Endodermal cell (in vitro differentiated cells): Measurements from ENCODE around the gene S100A11. TPM values are rescaled to one million over a fixed set of nuclear protein-coding genes. Genes with fewer than 3 reads are reported as not detected.
A peak's percentile ranks its signal among the peaks of the same experiment; 100 is the strongest.

Source experiments
- DNase-seq: peaks from one replicate; pipeline ENCODE4 v3.0.0-alpha.2; 2017
- H3K27ac ChIP-seq: 2 replicates; pipeline ENCODE4 v1.5.1; 2013; ENCODE audit warnings: mild to moderate bottlenecking, low read depth, low read length, moderate library complexity
- H3K27me3 ChIP-seq: 2 replicates; pipeline ENCODE4 v1.6.1; 2013; ENCODE audit warnings: mild to moderate bottlenecking, low read length, moderate library complexity; ENCODE audit not compliant: insufficient read depth, control insufficient read depth, poor library complexity, severe bottlenecking
- H3K36me3 ChIP-seq: 2 replicates; pipeline ENCODE4 v1.7.0; 2013; ENCODE audit warnings: mild to moderate bottlenecking, low read length, moderate library complexity; ENCODE audit not compliant: control insufficient read depth, insufficient read depth
- H3K4me1 ChIP-seq: one replicate; pipeline ENCODE4 v1.7.0; 2013; ENCODE audit warnings: low read length; ENCODE audit not compliant: control insufficient read depth, insufficient read depth
- H3K4me3 ChIP-seq: 2 replicates; pipeline ENCODE4 v1.5.1; 2013; ENCODE audit warnings: mild to moderate bottlenecking, low read length, moderate library complexity
- H3K9ac ChIP-seq: 2 replicates; pipeline ENCODE4 v1.6.1; 2013; ENCODE audit warnings: mild to moderate bottlenecking, low read length, moderate library complexity; ENCODE audit not compliant: poor library complexity, severe bottlenecking; ENCODE audit errors: extremely low read depth
- H3K9me3 ChIP-seq: 2 replicates; pipeline ENCODE4 v1.6.1; 2013; ENCODE audit warnings: mild to moderate bottlenecking, low read length, moderate library complexity; ENCODE audit not compliant: control insufficient read depth
- H3K27ac Mint-ChIP-seq: 2 replicates; pipeline ENCODE4 v1.8.0; 2020; ENCODE audit warnings: mixed read lengths
- H3K27me3 Mint-ChIP-seq: 2 replicates; pipeline ENCODE4 v1.8.0; 2021; ENCODE audit warnings: mild to moderate bottlenecking, mixed read lengths; ENCODE audit not compliant: insufficient read depth
- H3K36me3 Mint-ChIP-seq: 2 replicates; pipeline ENCODE4 v1.8.0; 2020; ENCODE audit warnings: low read depth, mixed read lengths
- H3K4me1 Mint-ChIP-seq: 2 replicates; pipeline ENCODE4 v1.8.0; 2020; ENCODE audit warnings: mixed read lengths
- H3K4me3 Mint-ChIP-seq: 2 replicates; pipeline ENCODE4 v1.8.0; 2020; ENCODE audit warnings: mild to moderate bottlenecking, moderate library complexity, mixed read lengths
- H3K9me3 Mint-ChIP-seq: 2 replicates; pipeline ENCODE4 v1.8.0; 2020; ENCODE audit warnings: mild to moderate bottlenecking, mixed read lengths
- WGBS, 2 experiments: methylation state at CpG; one replicate each; pipeline versions ENCODE4 v1.1.5 to v1.1.7; 2013; ENCODE audit warnings: missing lambda C conversion rate in 2 of 2, mixed read lengths in 1 of 2; ENCODE audit not compliant: insufficient coverage in 1 of 2, insufficient read length in 1 of 2; 5-methylcytosine and 5-hydroxymethylcytosine counted together
- total RNA-seq, 2 donors: library from RNA; stranded (reverse); fragmentation: NEBNext Ultra II Directional in 1 of 2; extraction: Animal tissue kit (Norgen Biotek cat#: 25700) in 1 of 2; gene quantifications; 2 replicates in 1 of 2; 3 replicates in 1 of 2; pipeline ENCODE4 v1.2.1, GENCODE V29; 2021
- TF ChIP-seq, protein P1 (sequence below): fragments of 200-600 bp; sonication (generic); conservative IDR thresholded peaks from 2 replicates; pipeline ENCODE4 v1.5.0; 2021; ENCODE audit warnings: antibody characterized with exemption, mild to moderate bottlenecking

S100A11 gene
- total RNA-seq, 2 donors from 2014 or later: 163 to 248 TPM

DNA sequence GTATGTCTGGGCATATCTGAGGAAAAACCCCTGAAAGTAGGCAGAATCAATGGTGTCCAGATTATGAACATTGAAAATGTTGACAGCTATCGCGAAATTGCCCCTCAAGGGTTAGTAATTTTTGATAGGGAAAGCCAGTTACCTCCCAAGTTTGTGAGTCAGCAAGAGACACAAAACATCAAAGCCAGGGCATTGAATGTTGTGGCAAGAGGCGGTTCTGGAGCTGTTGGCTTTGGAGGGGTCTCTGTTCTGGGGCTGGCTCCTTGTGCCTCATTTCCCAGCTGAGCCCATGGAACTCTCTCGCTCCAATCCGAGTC, 10.6 kb upstream of the S100A11 start:
- H3K27ac ChIP-seq: peak overlapping the region; percentile 86
- no peaks in the 10 kb centered on the region for H3K4me1 ChIP-seq
- H3K27me3 Mint-ChIP-seq: no peaks in the 10 kb centered on the region
- H3K27me3 ChIP-seq: no peaks in the 10 kb centered on the region
- WGBS, 2 experiments: 71 to 83% methylated on average over 2 to 5 of the region's 5 CpGs
- TF ChIP-seq, protein P1, sequence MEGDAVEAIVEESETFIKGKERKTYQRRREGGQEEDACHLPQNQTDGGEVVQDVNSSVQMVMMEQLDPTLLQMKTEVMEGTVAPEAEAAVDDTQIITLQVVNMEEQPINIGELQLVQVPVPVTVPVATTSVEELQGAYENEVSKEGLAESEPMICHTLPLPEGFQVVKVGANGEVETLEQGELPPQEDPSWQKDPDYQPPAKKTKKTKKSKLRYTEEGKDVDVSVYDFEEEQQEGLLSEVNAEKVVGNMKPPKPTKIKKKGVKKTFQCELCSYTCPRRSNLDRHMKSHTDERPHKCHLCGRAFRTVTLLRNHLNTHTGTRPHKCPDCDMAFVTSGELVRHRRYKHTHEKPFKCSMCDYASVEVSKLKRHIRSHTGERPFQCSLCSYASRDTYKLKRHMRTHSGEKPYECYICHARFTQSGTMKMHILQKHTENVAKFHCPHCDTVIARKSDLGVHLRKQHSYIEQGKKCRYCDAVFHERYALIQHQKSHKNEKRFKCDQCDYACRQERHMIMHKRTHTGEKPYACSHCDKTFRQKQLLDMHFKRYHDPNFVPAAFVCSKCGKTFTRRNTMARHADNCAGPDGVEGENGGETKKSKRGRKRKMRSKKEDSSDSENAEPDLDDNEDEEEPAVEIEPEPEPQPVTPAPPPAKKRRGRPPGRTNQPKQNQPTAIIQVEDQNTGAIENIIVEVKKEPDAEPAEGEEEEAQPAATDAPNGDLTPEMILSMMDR: no peak
- H3K4me1 Mint-ChIP-seq: peaks cover 24% of the 10 kb centered on the region
- peak overlapping the region; percentile 22 for H3K4me3 ChIP-seq
- no peaks in the 10 kb centered on the region for H3K36me3 ChIP-seq
- H3K9me3 Mint-ChIP-seq: no peaks in the 10 kb centered on the region
- no peaks in the 10 kb centered on the region for H3K36me3 Mint-ChIP-seq
- peak overlapping the region; percentile 96 for H3K27ac Mint-ChIP-seq
- no peaks in the 10 kb centered on the region for H3K9me3 ChIP-seq
- no peak overlapping the region for H3K9ac ChIP-seq
- no peak for DNase-seq
- H3K4me3 Mint-ChIP-seq: peak overlapping the region; percentile 41

DNA sequence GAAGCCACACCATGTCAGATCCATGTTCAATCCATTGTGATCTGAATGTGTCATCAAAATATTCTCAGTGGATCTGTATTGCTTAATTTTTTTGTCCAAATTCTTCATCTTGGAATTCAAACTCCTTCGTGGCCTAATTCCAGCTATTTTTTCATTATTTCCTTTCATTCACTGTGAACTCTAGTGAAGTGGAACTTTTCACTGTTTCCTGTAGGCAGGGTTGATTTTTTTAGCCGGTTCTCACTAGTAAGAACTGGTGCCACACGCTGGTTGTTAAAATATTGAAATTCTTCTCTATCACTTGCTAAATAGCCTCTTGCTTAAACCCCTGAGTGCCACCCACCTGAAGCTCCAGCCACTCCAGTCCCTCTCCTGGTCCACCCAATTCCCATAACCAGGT, 7.6 kb upstream of the S100A11 start:
- no peaks in the 10 kb centered on the region for H3K9me3 ChIP-seq
- no peak overlapping the region for H3K27ac ChIP-seq
- no peaks in the 10 kb centered on the region for H3K4me1 ChIP-seq
- no peak for DNase-seq
- Mint-ChIP-seq H3K27me3 (no peaks in the 10 kb centered on the region), H3K27ac (no peak overlapping the region), H3K4me3 (no peak overlapping the region), H3K9me3 (no peaks in the 10 kb centered on the region), H3K4me1 (peaks cover 24% of the 10 kb centered on the region), H3K36me3 (no peaks in the 10 kb centered on the region)
- H3K4me3 ChIP-seq: no peak overlapping the region
- TF ChIP-seq, protein P1: no peak
- H3K27me3 ChIP-seq: peaks cover 24% of the 10 kb centered on the region
- H3K36me3 ChIP-seq: no peaks in the 10 kb centered on the region
- WGBS, 2 experiments: 72% methylated on average over 3 of the region's 3 CpGs; no CpG with 5 or more reads in 1 of the 2 experiments
- no peak overlapping the region for H3K9ac ChIP-seq

GRCh38 chr1:152043870-152044269, 7.1 kb upstream of the S100A11 start:
- Histone ChIP-seq H3K27me3 (peaks cover 26% of the 10 kb centered on the region), H3K9me3 (no peaks in the 10 kb centered on the region), H3K4me3 (no peak overlapping the region), H3K9ac (no peak overlapping the region), H3K36me3 (no peaks in the 10 kb centered on the region), H3K27ac (no peak overlapping the region), H3K4me1 (no peaks in the 10 kb centered on the region)
- Mint-ChIP-seq H3K4me3 (no peak overlapping the region), H3K36me3 (no peaks in the 10 kb centered on the region), H3K9me3 (no peaks in the 10 kb centered on the region), H3K27me3 (no peaks in the 10 kb centered on the region), H3K27ac (no peak overlapping the region), H3K4me1 (peaks cover 24% of the 10 kb centered on the region)
- 41 to 55% methylated on average over 3 to 5 of the region's 5 CpGs for WGBS, 2 experiments
- TF ChIP-seq, protein P1: no peak
- peak; percentile 61 for DNase-seq
